Tibial artery (tissue), 4 donors: ENCODE measurements around the gene OR6C76.

ENCODE experiments used
- DNase-seq, 2 donors: peaks; one replicate each; pipeline ENCODE4 v3.0.0-alpha.2; 2019
- H3K27ac ChIP-seq, 2 donors: fragments of 200-600 bp; sonication (generic) in 1 of 2; 1 replicate in 1 of 2; 2 replicates in 1 of 2; pipeline ENCODE4 v1.5.1; 2018 to 2019; ENCODE audit warnings: mild to moderate bottlenecking in 1 of 2
- H3K27me3 ChIP-seq, 2 donors: fragments of 200-600 bp; sonication (generic) in 1 of 2; one replicate each; pipeline versions ENCODE4 v1.5.1 to v1.6.0; 2016 to 2019
- H3K36me3 ChIP-seq, 3 donors: fragments of 200-600 bp; sonication (generic) in 2 of 3; one replicate each; pipeline ENCODE4 v1.5.1; 2016 to 2019; ENCODE audit warnings: mild to moderate bottlenecking in 2 of 3
- H3K4me1 ChIP-seq, 4 donors: fragments of 200-600 bp; sonication (generic) in 2 of 4; 1 replicate in 3 of 4; 2 replicates in 1 of 4; pipeline ENCODE4 v1.5.1; 2016 to 2019
- H3K4me3 ChIP-seq, 2 donors: fragments of 200-600 bp; sonication (generic) in 1 of 2; 1 replicate in 1 of 2; 2 replicates in 1 of 2; pipeline ENCODE4 v1.5.1; 2018 to 2019; ENCODE audit warnings: mild to moderate bottlenecking in 2 of 2
- H3K9me3 ChIP-seq, 3 donors: fragments of 200-600 bp; sonication (generic) in 1 of 3; one replicate each; pipeline ENCODE4 v1.5.1; 2016 to 2019
- intact Hi-C: fragments of 100-400 bp; cut with DNase I; formaldehyde crosslinking; loops from one replicate; pipeline ENCODE4 v1.15.0; 2023; ENCODE audit warnings: low total_unique reads
- TF ChIP-seq, protein P1 (sequence below), 2 experiments: fragments of 200-600 bp in 1 of 2; fragments of 450-650 bp in 1 of 2; IDR thresholded peaks; one replicate each; pipeline ENCODE4 v1.5.1; 2017 to 2019; ENCODE audit warnings: antibody characterized with exemption in 2 of 2, mild to moderate bottlenecking in 1 of 2, moderate library complexity in 1 of 2

The OR6C76 gene

DNA sequence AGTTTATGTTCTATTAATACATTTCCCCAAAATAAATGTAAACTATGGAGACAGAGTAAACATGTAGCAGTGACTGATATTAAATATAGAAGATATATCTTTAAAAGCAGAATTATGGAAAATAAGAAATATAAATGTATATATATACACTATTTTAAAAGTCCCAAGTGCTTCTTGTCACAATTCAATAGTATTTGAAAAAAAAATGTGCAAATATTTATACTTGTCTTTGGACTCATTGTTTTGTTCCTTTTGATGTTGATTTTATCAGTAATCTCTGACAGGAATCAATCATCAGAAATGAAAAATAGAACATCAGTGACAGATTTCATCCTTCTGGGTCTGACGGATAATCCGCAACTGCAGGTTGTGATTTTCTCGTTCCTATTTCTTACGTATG is at the start of gene OR6C76:
OR6C76 (plus strand) TSS at position 301 of the 400 bp plus-strand sequence; CDS start at position 301, 0 bp downstream.
- Histone ChIP-seq H3K4me1 (no peaks in the 10 kb centered on the region), H3K27ac (no peak within 1 kb of the TSS), H3K9me3 (no peaks in the 10 kb centered on the region), H3K4me3 (no peak within 1 kb of the TSS), H3K36me3 (no peaks in the 10 kb centered on the region), H3K27me3 (no peaks in the 10 kb centered on the region)
- intact Hi-C loops = no loop called here
- DNase-seq = no peak
- TF ChIP-seq, protein P1, sequence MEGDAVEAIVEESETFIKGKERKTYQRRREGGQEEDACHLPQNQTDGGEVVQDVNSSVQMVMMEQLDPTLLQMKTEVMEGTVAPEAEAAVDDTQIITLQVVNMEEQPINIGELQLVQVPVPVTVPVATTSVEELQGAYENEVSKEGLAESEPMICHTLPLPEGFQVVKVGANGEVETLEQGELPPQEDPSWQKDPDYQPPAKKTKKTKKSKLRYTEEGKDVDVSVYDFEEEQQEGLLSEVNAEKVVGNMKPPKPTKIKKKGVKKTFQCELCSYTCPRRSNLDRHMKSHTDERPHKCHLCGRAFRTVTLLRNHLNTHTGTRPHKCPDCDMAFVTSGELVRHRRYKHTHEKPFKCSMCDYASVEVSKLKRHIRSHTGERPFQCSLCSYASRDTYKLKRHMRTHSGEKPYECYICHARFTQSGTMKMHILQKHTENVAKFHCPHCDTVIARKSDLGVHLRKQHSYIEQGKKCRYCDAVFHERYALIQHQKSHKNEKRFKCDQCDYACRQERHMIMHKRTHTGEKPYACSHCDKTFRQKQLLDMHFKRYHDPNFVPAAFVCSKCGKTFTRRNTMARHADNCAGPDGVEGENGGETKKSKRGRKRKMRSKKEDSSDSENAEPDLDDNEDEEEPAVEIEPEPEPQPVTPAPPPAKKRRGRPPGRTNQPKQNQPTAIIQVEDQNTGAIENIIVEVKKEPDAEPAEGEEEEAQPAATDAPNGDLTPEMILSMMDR (IDR thresholded peaks at IDR 0.05) = no peak

DNA sequence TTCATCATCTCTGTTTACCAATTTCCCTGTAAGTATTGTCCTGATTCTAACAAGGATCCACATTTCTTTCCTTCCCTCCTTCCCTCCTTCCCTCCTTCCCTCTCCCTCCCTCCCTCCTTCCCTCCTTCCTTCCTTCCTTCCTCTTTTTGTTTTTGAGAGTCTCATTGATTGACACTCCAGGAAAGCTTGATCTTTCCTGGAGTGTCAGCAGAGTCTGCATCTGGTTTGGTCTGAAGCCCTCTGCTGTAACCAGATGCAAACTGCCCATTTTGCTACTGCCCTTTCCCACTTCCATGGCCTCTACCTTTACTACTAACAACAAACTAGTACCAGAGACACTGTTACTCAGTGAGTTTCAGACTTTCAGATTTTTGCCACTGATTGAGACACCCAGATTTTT is 40.2 kb upstream of the OR6C76 start:
- DNase-seq = no peak
- H3K36me3 ChIP-seq = no peaks in the 10 kb centered on the region
- H3K9me3 ChIP-seq = no peaks in the 10 kb centered on the region
- intact Hi-C loops = no loop called here
- H3K27ac ChIP-seq = no peak overlapping the region
- no peaks in the 10 kb centered on the region for H3K4me1 ChIP-seq
- TF ChIP-seq, protein P1 (IDR thresholded peaks at IDR 0.05) = no peak
- H3K4me3 ChIP-seq = no peak overlapping the region
- no peaks in the 10 kb centered on the region for H3K27me3 ChIP-seq

DNA sequence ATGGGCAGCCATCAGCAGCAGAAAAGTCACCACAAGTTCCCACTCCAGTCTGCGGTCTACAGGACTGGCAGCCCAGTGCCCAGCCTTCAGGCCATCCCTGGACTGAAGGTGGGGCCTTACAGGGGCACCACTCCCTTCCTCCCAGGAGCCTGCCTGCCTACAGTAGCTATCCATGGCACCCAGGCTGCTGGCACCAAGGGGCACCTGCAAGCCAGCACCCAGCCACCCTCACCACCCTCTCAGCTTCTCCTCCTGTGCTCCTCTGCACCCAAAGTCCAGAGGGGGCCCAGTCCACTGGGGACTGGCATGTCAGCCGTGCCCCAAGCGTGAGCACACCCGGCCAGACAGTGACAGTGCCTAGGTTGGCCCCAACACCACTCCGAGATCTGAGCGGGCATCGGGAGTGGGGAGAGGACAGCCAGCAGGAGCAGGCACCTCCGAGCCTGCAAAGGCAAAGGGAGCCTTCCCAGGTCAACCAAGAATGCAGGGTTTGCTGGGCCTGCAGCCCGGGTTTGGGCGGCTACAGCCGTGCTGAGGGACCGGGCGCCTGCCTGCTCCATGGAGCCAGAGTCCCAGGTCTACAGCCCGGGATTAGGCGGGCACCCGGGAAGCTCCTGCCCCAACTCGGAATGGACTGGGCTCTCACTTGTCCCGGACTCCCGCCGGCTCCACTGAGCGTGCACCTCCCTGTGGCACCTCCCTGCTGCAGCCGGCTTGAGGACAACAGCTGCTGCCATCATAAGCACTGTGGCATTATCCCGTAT is 33.8 kb upstream of the OR6C76 start:
- Histone ChIP-seq H3K36me3 (no peaks in the 10 kb centered on the region), H3K27ac (no peak overlapping the region), H3K4me3 (no peak overlapping the region), H3K27me3 (no peaks in the 10 kb centered on the region), H3K9me3 (no peaks in the 10 kb centered on the region), H3K4me1 (no peaks in the 10 kb centered on the region)
- TF ChIP-seq, protein P1 (IDR thresholded peaks at IDR 0.05) = no peak
- intact Hi-C loops = no loop called here
- no peak for DNase-seq

DNA sequence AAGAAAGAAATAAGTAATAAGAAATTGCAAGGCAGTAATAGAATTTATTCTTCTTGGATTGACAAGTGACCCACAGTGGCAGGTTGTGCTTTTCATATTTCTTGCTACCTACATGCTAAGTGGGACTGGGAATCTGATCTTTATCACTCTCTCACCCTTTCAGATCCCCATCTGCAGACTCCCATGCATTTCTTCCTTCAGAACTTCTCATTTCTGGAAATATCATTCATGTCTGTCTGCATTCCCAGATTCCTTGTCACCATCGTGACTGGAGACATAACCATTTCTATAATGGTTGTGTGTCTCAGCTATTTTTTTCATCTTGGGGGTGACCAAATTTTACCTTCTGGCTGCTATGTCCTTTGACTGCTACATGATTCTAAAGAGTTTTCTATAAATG is 29.7 kb upstream of the OR6C76 start:
- intact Hi-C loops = no loop called here
- Histone ChIP-seq H3K9me3 (no peaks in the 10 kb centered on the region), H3K27ac (no peak overlapping the region), H3K4me1 (no peaks in the 10 kb centered on the region), H3K27me3 (no peaks in the 10 kb centered on the region), H3K4me3 (no peak overlapping the region), H3K36me3 (no peaks in the 10 kb centered on the region)
- TF ChIP-seq, protein P1 (IDR thresholded peaks at IDR 0.05) = no peak
- no peak for DNase-seq

DNA sequence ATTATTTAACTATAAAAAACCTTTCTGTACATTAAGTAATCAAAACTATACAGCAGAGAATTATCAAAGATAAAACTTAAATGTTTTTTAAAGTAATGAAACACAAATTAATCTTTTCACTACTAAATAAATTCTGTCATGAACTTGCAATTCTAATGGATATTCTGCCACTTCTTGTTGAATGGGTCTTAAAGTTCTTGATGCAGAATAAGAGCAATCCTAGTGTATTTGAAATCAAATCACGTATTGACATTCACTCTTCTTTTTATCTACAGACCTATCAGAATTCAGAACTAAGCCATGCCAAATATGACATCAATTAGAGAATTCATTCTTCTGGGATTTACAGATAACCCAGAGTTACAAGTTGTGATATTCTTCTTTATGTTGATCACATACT is 25.8 kb upstream of the OR6C76 start, which contains the start of gene OR6C65:
OR6C65 (plus strand) TSS at position 301 of the 400 bp plus-strand sequence; CDS start at position 301, 0 bp downstream.
- DNase-seq = no peak
- Histone ChIP-seq H3K9me3 (no peaks in the 10 kb centered on the region), H3K4me1 (no peaks in the 10 kb centered on the region), H3K4me3 (no peak within 1 kb of the TSS), H3K27ac (no peak within 1 kb of the TSS), H3K27me3 (no peaks in the 10 kb centered on the region), H3K36me3 (no peaks in the 10 kb centered on the region)
- intact Hi-C loops = no loop called here
- TF ChIP-seq, protein P1 (IDR thresholded peaks at IDR 0.05) = no peak
